Endothelial cell (in vitro differentiated cells): Measurements from ENCODE around the gene TEX22. TPM values are rescaled to one million over a fixed set of nuclear protein-coding genes. Genes with fewer than 3 reads are reported as not detected.

Source experiments
- DNase-seq: peaks from one replicate; pipeline ENCODE4 v3.0.0; 2021; ENCODE audit warnings: low spot score
- H3K27ac Mint-ChIP-seq: one replicate; pipeline ENCODE4 v1.8.0; 2021; ENCODE audit warnings: mixed read lengths, inconsistent platforms; ENCODE audit not compliant: unreplicated experiment
- H3K27me3 Mint-ChIP-seq: one replicate; pipeline ENCODE4 v1.8.0; 2021; ENCODE audit warnings: mild to moderate bottlenecking, moderate library complexity, mixed read lengths, inconsistent platforms; ENCODE audit not compliant: unreplicated experiment
- H3K36me3 Mint-ChIP-seq: one replicate; pipeline ENCODE4 v1.8.0; 2021; ENCODE audit warnings: mild to moderate bottlenecking, low read depth, mixed read lengths, inconsistent platforms; ENCODE audit not compliant: unreplicated experiment
- H3K4me1 Mint-ChIP-seq: one replicate; pipeline ENCODE4 v1.8.0; 2021; ENCODE audit warnings: mild to moderate bottlenecking, mixed read lengths, inconsistent platforms; ENCODE audit not compliant: unreplicated experiment
- H3K4me3 Mint-ChIP-seq: one replicate; pipeline ENCODE4 v1.8.0; 2021; ENCODE audit warnings: mild to moderate bottlenecking, mixed read lengths, inconsistent platforms; ENCODE audit not compliant: unreplicated experiment
- H3K9me3 Mint-ChIP-seq: one replicate; pipeline ENCODE4 v1.8.0; 2021; ENCODE audit warnings: mixed read lengths, inconsistent platforms; ENCODE audit not compliant: unreplicated experiment
- total RNA-seq: library from RNA; stranded (reverse); fragmentation: NEBNext Ultra II Directional; extraction: Animal tissue kit (Norgen Biotek cat#: 25700); gene quantifications from one replicate; pipeline ENCODE4 v1.2.1, GENCODE V29; 2021; ENCODE audit not compliant: unreplicated experiment
- TF ChIP-seq, protein P1 (sequence below): fragments of 200-600 bp; sonication (generic); IDR thresholded peaks from one replicate; pipeline ENCODE4 v1.5.0; 2021; ENCODE audit warnings: antibody characterized with exemption; ENCODE audit not compliant: unreplicated experiment

Gene TEX22
- total RNA-seq, 1 donor from 2014 or later, result 1.1 TPM

- DNase-seq, result no peak
- Mint-ChIP-seq H3K4me1 (no peaks in the 10 kb centered on the region), H3K36me3 (peaks cover 25% of the 10 kb centered on the region), H3K9me3 (no peaks in the 10 kb centered on the region), H3K4me3 (no peak overlapping the region), H3K27me3 (peaks cover 18% of the 10 kb centered on the region), H3K27ac (no peak overlapping the region)
- TF ChIP-seq, protein P1, sequence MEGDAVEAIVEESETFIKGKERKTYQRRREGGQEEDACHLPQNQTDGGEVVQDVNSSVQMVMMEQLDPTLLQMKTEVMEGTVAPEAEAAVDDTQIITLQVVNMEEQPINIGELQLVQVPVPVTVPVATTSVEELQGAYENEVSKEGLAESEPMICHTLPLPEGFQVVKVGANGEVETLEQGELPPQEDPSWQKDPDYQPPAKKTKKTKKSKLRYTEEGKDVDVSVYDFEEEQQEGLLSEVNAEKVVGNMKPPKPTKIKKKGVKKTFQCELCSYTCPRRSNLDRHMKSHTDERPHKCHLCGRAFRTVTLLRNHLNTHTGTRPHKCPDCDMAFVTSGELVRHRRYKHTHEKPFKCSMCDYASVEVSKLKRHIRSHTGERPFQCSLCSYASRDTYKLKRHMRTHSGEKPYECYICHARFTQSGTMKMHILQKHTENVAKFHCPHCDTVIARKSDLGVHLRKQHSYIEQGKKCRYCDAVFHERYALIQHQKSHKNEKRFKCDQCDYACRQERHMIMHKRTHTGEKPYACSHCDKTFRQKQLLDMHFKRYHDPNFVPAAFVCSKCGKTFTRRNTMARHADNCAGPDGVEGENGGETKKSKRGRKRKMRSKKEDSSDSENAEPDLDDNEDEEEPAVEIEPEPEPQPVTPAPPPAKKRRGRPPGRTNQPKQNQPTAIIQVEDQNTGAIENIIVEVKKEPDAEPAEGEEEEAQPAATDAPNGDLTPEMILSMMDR, result no peak
Measured at GRCh38 chr14:105456736-105457617, 58.6 kb downstream of the TEX22 start.

- Mint-ChIP-seq H3K27me3 (peaks cover 23% of the 10 kb centered on the region), H3K9me3 (no peaks in the 10 kb centered on the region), H3K4me1 (no peaks in the 10 kb centered on the region), H3K27ac (no peak overlapping the region), H3K36me3 (peaks cover 21% of the 10 kb centered on the region), H3K4me3 (no peak overlapping the region)
- TF ChIP-seq, protein P1, result no peak
- DNase-seq, result no peak
Measured at GRCh38 chr14:105458010-105458409, 59.7 kb downstream of the TEX22 start.

DNA sequence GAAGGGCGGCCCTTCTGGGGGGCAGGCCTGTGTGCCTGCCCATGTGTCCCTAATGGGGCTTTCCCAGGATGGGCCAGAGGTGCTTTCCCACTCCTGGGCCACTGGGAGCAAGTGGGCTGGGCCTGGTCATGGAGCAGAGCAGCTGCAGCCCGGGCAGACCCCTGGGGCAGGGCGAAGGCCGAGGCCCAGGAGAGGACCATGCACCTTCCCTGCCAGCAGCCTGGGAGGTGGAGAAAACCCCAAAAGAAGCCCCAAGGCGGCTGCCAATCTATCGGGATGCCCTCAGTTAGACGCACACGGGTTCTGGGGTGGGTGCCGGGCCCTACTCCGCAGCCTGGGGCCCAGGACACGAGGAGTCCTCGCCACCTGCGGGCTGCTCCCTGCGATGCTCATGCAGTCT lies 60.2 kb downstream of the TEX22 start:
- no peak overlapping the region for H3K4me3 Mint-ChIP-seq
- H3K9me3 Mint-ChIP-seq, result no peaks in the 10 kb centered on the region
- TF ChIP-seq, protein P1, result no peak
- no peak for DNase-seq
- no peaks in the 10 kb centered on the region for H3K4me1 Mint-ChIP-seq
- no peak overlapping the region for H3K27ac Mint-ChIP-seq
- H3K27me3 Mint-ChIP-seq, result peaks cover 21% of the 10 kb centered on the region
- H3K36me3 Mint-ChIP-seq, result peaks cover 21% of the 10 kb centered on the region

DNA sequence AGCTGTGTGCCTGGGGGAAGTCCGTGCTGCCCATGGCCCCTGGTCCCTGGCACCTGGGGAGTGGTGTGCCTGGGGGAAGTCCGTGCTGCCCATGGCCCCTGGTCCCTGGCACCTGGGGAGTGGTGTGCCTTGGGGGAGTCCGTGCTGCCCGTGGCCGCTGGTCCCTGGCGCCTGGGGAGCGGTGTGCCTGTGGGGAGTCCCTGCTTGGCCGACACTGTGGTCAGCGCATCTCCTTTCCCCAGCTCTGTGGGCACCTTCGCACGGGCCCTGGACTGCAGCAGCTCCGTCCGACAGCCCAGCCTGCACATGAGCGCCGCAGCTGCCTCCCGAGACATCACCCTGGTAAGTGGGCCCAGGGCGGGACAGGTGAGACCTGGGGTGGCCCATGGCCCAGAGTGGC lies 61.8 kb downstream of the TEX22 start:
- Mint-ChIP-seq H3K36me3 (peaks cover 18% of the 10 kb centered on the region), H3K9me3 (no peaks in the 10 kb centered on the region), H3K27ac (no peak overlapping the region), H3K4me3 (no peak overlapping the region), H3K4me1 (no peaks in the 10 kb centered on the region), H3K27me3 (peaks cover 21% of the 10 kb centered on the region)
- no peak for DNase-seq
- TF ChIP-seq, protein P1, result no peak

DNA sequence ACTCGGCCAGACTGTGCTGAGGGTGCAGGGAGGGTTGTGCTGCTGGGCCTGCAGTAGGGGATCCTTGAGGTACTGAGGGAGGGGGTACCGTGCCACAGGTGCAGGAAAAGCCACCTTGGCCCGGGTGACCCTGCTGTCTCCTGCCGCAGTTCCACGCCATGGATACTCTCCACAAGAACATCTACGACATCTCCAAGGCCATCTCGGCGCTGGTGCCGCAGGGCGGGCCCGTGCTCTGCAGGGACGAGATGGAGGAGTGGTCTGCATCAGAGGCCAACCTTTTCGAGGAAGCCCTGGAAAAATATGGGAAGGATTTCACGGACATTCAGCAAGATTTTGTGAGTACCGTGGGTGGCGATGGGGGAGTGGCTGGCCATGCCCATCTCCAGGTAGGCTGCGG lies 62.3 kb downstream of the TEX22 start:
- Mint-ChIP-seq H3K36me3 (peaks cover 13% of the 10 kb centered on the region), H3K4me3 (no peak overlapping the region), H3K9me3 (no peaks in the 10 kb centered on the region), H3K27me3 (peaks cover 18% of the 10 kb centered on the region), H3K4me1 (no peaks in the 10 kb centered on the region), H3K27ac (no peak overlapping the region)
- DNase-seq, result no peak
- TF ChIP-seq, protein P1, result no peak
